ENCODE measurements around the gene ENHO. TPM values are rescaled to one million over a fixed set of nuclear protein-coding genes. Genes with fewer than 3 reads are reported as not detected.

ENHO gene
- total RNA-seq, 4 donors from 2014 or later = 0.50 to 2.0 (median 1.1) TPM; not detected in 1

- no peak for TF ChIP-seq EP300 (IDR thresholded peaks at IDR 0.05)
- TF ChIP-seq CTCF (IDR thresholded peaks at IDR 0.05) = no peak
- TF ChIP-seq POLR2A (IDR thresholded peaks at IDR 0.05; ENCODE audit: low read depth) = no peak
- TF ChIP-seq POLR2AphosphoS5 (IDR thresholded peaks at IDR 0.05) = no peak
- Histone ChIP-seq H3K9me3 (no peaks in the 10 kb centered on the region), H3K27me3 (peaks cover 0 to 30% (median 0%) of the 10 kb centered on the region in 4 donors), H3K36me3 (no peaks in the 10 kb centered on the region), H3K4me1 (no peaks in the 10 kb centered on the region), H3K27ac (replicated peaks in 1 of 4) (no peak overlapping the region), H3K4me3 (no peak overlapping the region)
- WGBS = 68% methylated on average over 3 of the region's 18 CpGs
- DNase-seq (ENCODE audit: extremely low spot score) = no peak
- intact Hi-C loops (cut with DNase I) = no loop called here
Measured at GRCh38 chr9:34553511-34554021, 30.8 kb upstream of the ENHO start.

- TF ChIP-seq POLR2AphosphoS5 (IDR thresholded peaks at IDR 0.05) = no peak
- TF ChIP-seq CTCF (IDR thresholded peaks at IDR 0.05) = no peak
- no peaks in the 10 kb centered on the region for H3K9me3 ChIP-seq
- H3K4me1 ChIP-seq = peaks cover 0 to 1% (median under 1%) of the 10 kb centered on the region in 4 donors
- no CpG with 5 or more reads among the region's 2 CpGs for WGBS
- H3K27me3 ChIP-seq = peaks cover 0 to 24% (median 0%) of the 10 kb centered on the region in 4 donors
- H3K36me3 ChIP-seq = no peaks in the 10 kb centered on the region
- intact Hi-C loops (cut with DNase I) = no loop called here
- H3K4me3 ChIP-seq = no peak overlapping the region
- no peak overlapping the region for H3K27ac ChIP-seq (replicated peaks in 1 of 4)
- no peak for DNase-seq (ENCODE audit: extremely low spot score)
Measured at GRCh38 chr9:34552986-34553385, 30.2 kb upstream of the ENHO start.

GRCh38 chr9:34552606-34552981 is 29.8 kb upstream of the ENHO start:
- 90% methylated on average over 8 of the region's 13 CpGs for WGBS
- H3K27ac ChIP-seq (replicated peaks in 1 of 4) = no peak overlapping the region
- no peaks in the 10 kb centered on the region for H3K36me3 ChIP-seq
- H3K27me3 ChIP-seq = peaks cover 0 to 23% (median 0%) of the 10 kb centered on the region in 4 donors
- peaks cover 0 to 5% (median 2%) of the 10 kb centered on the region in 4 donors for H3K4me1 ChIP-seq
- no peaks in the 10 kb centered on the region for H3K9me3 ChIP-seq
- TF ChIP-seq POLR2A (IDR thresholded peaks at IDR 0.05; ENCODE audit: low read depth) (no peak), CTCF (IDR thresholded peaks at IDR 0.05) (no peak), POLR2AphosphoS5 (IDR thresholded peaks at IDR 0.05) (no peak)
- DNase-seq (ENCODE audit: extremely low spot score) = no peak
- H3K4me3 ChIP-seq = no peak overlapping the region
- intact Hi-C loops (cut with DNase I) = no loop called here

GRCh38 chr9:34551751-34552605 is 29.2 kb upstream of the ENHO start:
- Histone ChIP-seq H3K27ac (replicated peaks in 1 of 4) (no peak overlapping the region), H3K36me3 (no peaks in the 10 kb centered on the region), H3K4me3 (no peak overlapping the region), H3K9me3 (no peaks in the 10 kb centered on the region), H3K4me1 (peaks cover 0 to 11% (median 4%) of the 10 kb centered on the region in 4 donors), H3K27me3 (peaks cover 0 to 23% (median 0%) of the 10 kb centered on the region in 4 donors)
- intact Hi-C loops (cut with DNase I) = no loop called here
- TF ChIP-seq POLR2AphosphoS5 (IDR thresholded peaks at IDR 0.05) (no peak), CTCF (IDR thresholded peaks at IDR 0.05) (no peak), EP300 (IDR thresholded peaks at IDR 0.05) (no peak), POLR2A (IDR thresholded peaks at IDR 0.05; ENCODE audit: low read depth) (no peak)
- 86% methylated on average over 8 of the region's 20 CpGs for WGBS
- no peak for DNase-seq (ENCODE audit: extremely low spot score)

Measured in esophagus muscularis mucosa (tissue), 4 donors.